Liver (tissue), 9 donors: ENCODE data around the gene DNAJC8. TPM values are rescaled to one million over a fixed set of nuclear protein-coding genes. Genes with fewer than 3 reads are reported as not detected.
A peak's percentile ranks its signal among the peaks of the same experiment; 100 is the strongest.

Experiments
- DNase-seq: peaks from one replicate; pipeline ENCODE4 v3.0.0-alpha.2; 2017; ENCODE audit warnings: low spot score
- H3K27ac ChIP-seq, 2 donors: one replicate each; pipeline ENCODE4 v1.7.0; 2013; ENCODE audit warnings: inconsistent platforms in 2 of 2, low read length in 2 of 2, control low read depth in 1 of 2, low read depth in 1 of 2, mild to moderate bottlenecking in 1 of 2
- H3K27me3 ChIP-seq, 4 donors: one replicate each; pipeline versions ENCODE4 v1.6.1 to v1.7.0; 2013; ENCODE audit warnings: low read length in 3 of 4, inconsistent platforms in 1 of 4, mild to moderate bottlenecking in 1 of 4, moderate library complexity in 1 of 4; ENCODE audit not compliant: control insufficient read depth in 4 of 4, insufficient read depth in 4 of 4
- H3K36me3 ChIP-seq, 4 donors: one replicate each; pipeline versions ENCODE4 v1.6.1 to v1.7.0; 2013; ENCODE audit warnings: low read length in 3 of 4, mild to moderate bottlenecking in 3 of 4, low read depth in 1 of 4, moderate library complexity in 1 of 4; ENCODE audit not compliant: control insufficient read depth in 4 of 4, insufficient read depth in 3 of 4
- H3K4me1 ChIP-seq, 4 donors: one replicate each; pipeline versions ENCODE4 v1.6.1 to v1.7.0; 2013; ENCODE audit warnings: low read length in 3 of 4, mild to moderate bottlenecking in 3 of 4, moderate library complexity in 1 of 4; ENCODE audit not compliant: control insufficient read depth in 4 of 4, insufficient read depth in 4 of 4
- H3K4me3 ChIP-seq, 3 donors: one replicate each; pipeline versions ENCODE4 v1.6.1 to v1.7.0; 2013; ENCODE audit warnings: low read length in 3 of 3, control low read depth in 1 of 3, low read depth in 1 of 3, mild to moderate bottlenecking in 1 of 3
- H3K9ac ChIP-seq, 2 donors: one replicate each; pipeline ENCODE4 v1.7.0; 2013; ENCODE audit warnings: low read length in 2 of 2, mild to moderate bottlenecking in 2 of 2, moderate library complexity in 2 of 2, control low read depth in 1 of 2, low read depth in 1 of 2
- H3K9me3 ChIP-seq, 4 donors: one replicate each; pipeline versions ENCODE4 v1.6.1 to v1.7.0; 2013; ENCODE audit warnings: low read length in 3 of 4; ENCODE audit not compliant: control insufficient read depth in 4 of 4
- EGR1 ChIP-seq, 2 donors: IDR thresholded peaks; 2 replicates each; pipeline ENCODE4 v1.6.1; 2016 to 2018; ENCODE audit warnings: antibody characterized with exemption in 2 of 2, low read depth in 2 of 2
- FOXA1 ChIP-seq: IDR thresholded peaks from 2 replicates; pipeline ENCODE4 v1.6.1; 2016; ENCODE audit warnings: antibody characterized with exemption
- HNF4A ChIP-seq, 2 donors: conservative IDR thresholded peaks; 2 replicates each; pipeline ENCODE4 v1.6.1; 2016; ENCODE audit warnings: antibody characterized with exemption in 2 of 2, mild to moderate bottlenecking in 2 of 2
- HNF4G ChIP-seq: IDR thresholded peaks from 2 replicates; pipeline ENCODE4 v1.6.1; 2016; ENCODE audit warnings: antibody characterized with exemption
- JUND ChIP-seq, 2 donors: IDR thresholded peaks; 2 replicates each; pipeline ENCODE4 v1.6.1; 2016; ENCODE audit warnings: antibody characterized with exemption in 2 of 2
- MAX ChIP-seq: IDR thresholded peaks from 2 replicates; pipeline ENCODE4 v1.6.1; 2016; ENCODE audit warnings: antibody characterized with exemption
- NR2F2 ChIP-seq: IDR thresholded peaks from 2 replicates; pipeline ENCODE4 v1.6.1; 2016; ENCODE audit warnings: antibody characterized with exemption
- RAD21 ChIP-seq, 2 donors: IDR thresholded peaks; 2 replicates each; pipeline ENCODE4 v1.6.1; 2016; ENCODE audit warnings: antibody characterized with exemption in 2 of 2, mild to moderate bottlenecking in 2 of 2
- RXRA ChIP-seq, 2 donors: IDR thresholded peaks; 2 replicates each; pipeline ENCODE4 v1.6.1; 2017 to 2018; ENCODE audit warnings: antibody characterized with exemption in 2 of 2, mild to moderate bottlenecking in 1 of 2
- SP1 ChIP-seq: IDR thresholded peaks from 2 replicates; pipeline ENCODE4 v1.6.1; 2018; ENCODE audit warnings: antibody characterized with exemption, mild to moderate bottlenecking
- TAF1 ChIP-seq: conservative IDR thresholded peaks from 2 replicates; pipeline ENCODE4 v1.6.1; 2016; ENCODE audit warnings: antibody characterized with exemption, mild to moderate bottlenecking
- YY1 ChIP-seq: IDR thresholded peaks from 2 replicates; pipeline ENCODE4 v1.6.1; 2016; ENCODE audit warnings: antibody characterized with exemption, mild to moderate bottlenecking
- WGBS: extraction: QIAGEN DNeasy Blood & Tissue Kit; methylation state at CpG from one replicate; pipeline ENCODE4 v1.1.7; 2013; 5-methylcytosine and 5-hydroxymethylcytosine counted together
- polyA plus RNA-seq, 2 donors: library from polyadenylated mRNA; stranded (reverse) in 1 of 2; unstranded in 1 of 2; fragments of 200-250 nt in 1 of 2; fragments of >200 nt in 1 of 2; fragmentation: Nextera tagmentation in 1 of 2; extraction: Ambion mirVana in 1 of 2; gene quantifications; one replicate each; pipeline versions ENCODE4 v1.2.1 to v1.2.3, GENCODE V29; 2013 to 2015
- total RNA-seq, 2 donors: library from RNA; depleted of rRNA; stranded (reverse); fragments of >200 nt; gene quantifications; one replicate each; pipeline ENCODE4 v1.2.3, GENCODE V29; 2014
- TF ChIP-seq, protein P1 (sequence below): IDR thresholded peaks from 2 replicates; pipeline ENCODE4 v1.6.1; 2016; ENCODE audit warnings: antibody characterized with exemption
- TF ChIP-seq, protein P2 (sequence below): fragments of 150-350 bp; IDR thresholded peaks from 2 replicates; pipeline ENCODE4 v1.5.1; 2017; ENCODE audit warnings: improper control_type of control experiment, low read depth, low read length; ENCODE audit not compliant: missing input control
- TF ChIP-seq, protein P3 (sequence below): IDR thresholded peaks from 2 replicates; pipeline ENCODE4 v1.6.1; 2016; ENCODE audit warnings: antibody characterized with exemption, mild to moderate bottlenecking
- TF ChIP-seq, protein P4 (sequence below): IDR thresholded peaks from 2 replicates; pipeline ENCODE4 v1.6.1; 2016; ENCODE audit warnings: antibody characterized with exemption
- donor health status: healthy.
- donor health status: healthy.
- donor health status: healthy.
- donor health status: healthy.
- donor health status: healthy.

Gene DNAJC8
- total and polyA plus RNA-seq, 4 donors: 14.9 to 38.6 (median 25.2) TPM

DNA sequence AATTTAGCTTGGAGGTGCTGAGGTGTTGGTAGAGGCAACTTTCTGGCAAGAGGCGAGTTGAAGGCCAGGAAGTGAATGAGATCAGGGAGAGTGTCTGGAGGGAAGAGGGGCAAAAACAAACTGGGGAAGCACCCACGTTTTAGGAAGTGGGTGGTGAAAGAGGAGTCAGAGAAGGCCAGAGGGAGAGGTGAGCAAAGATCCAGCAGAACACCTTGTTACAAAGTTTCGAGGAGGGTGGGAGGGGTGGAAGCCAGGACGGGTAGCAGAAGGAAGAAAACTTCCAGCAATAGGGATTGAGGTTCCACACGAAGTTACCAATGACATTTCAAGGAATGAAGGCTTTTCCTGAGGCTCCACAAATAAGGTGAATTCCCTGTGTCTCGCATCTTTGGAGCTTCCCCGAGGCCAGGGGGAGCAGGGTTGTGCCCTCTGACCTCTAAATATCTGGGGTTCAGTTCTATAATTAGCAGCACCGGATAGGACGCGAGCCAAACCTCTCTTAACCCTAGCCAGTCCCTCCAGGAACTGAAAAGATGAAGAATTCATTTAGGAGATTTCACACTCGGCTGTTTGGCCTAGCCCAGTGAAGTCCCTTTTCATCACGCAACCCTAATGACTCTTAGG lies 25.9 kb upstream of the DNAJC8 start:
- TF ChIP-seq NR2F2 (peak; percentile 85), SP1 (no peak), YY1 (no peak), FOXA1 (no peak), MAX (no peak)
- TF ChIP-seq, protein P1, sequence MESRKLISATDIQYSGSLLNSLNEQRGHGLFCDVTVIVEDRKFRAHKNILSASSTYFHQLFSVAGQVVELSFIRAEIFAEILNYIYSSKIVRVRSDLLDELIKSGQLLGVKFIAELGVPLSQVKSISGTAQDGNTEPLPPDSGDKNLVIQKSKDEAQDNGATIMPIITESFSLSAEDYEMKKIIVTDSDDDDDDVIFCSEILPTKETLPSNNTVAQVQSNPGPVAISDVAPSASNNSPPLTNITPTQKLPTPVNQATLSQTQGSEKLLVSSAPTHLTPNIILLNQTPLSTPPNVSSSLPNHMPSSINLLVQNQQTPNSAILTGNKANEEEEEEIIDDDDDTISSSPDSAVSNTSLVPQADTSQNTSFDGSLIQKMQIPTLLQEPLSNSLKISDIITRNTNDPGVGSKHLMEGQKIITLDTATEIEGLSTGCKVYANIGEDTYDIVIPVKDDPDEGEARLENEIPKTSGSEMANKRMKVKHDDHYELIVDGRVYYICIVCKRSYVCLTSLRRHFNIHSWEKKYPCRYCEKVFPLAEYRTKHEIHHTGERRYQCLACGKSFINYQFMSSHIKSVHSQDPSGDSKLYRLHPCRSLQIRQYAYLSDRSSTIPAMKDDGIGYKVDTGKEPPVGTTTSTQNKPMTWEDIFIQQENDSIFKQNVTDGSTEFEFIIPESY: no peak
- H3K36me3 ChIP-seq: no peaks in the 10 kb centered on the region
- H3K9me3 ChIP-seq: no peaks in the 10 kb centered on the region
- no peak for DNase-seq
- H3K4me3 ChIP-seq: no peak overlapping the region
- peaks cover 0 to 33% (median 24%) of the 10 kb centered on the region in 4 donors for H3K4me1 ChIP-seq
- H3K27ac ChIP-seq: peak overlapping the region; percentile 69 to 85
- peak overlapping the region in 1 of 2 donors; percentile 42 for H3K9ac ChIP-seq
- no peaks in the 10 kb centered on the region for H3K27me3 ChIP-seq
- WGBS: 17% methylated on average over 12 of the region's 12 CpGs

DNA sequence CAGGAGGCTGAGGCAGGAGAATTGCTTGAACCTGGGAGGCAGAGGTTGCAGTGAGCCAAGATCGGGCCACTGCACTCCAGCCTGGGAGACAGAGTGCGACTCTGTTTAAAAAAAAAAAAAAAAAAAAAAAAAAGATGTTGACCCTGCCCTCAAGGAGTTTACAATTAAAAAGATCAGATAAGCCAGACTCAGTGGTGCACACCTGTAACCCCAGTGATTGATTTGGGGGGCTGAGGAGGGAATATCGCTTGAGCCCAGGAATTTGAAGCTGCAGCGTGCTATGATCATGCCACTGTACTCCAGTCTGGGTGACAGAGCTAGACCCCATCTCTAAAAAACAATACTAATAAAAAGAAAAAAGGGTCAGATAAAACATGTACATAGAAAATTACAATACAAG lies 24.9 kb upstream of the DNAJC8 start:
- peaks cover 0 to 23% (median 14%) of the 10 kb centered on the region in 4 donors for H3K4me1 ChIP-seq
- no peak overlapping the region for H3K9ac ChIP-seq
- TF ChIP-seq HNF4G (no peak), RAD21 (IDR thresholded peaks at IDR 0.05) (no peak), RXRA (IDR thresholded peaks at IDR 0.05) (no peak)
- TF ChIP-seq, protein P1: no peak
- 100% methylated on average over 4 of the region's 4 CpGs for WGBS
- H3K27me3 ChIP-seq: no peaks in the 10 kb centered on the region
- no peaks in the 10 kb centered on the region for H3K36me3 ChIP-seq
- DNase-seq: no peak
- no peaks in the 10 kb centered on the region for H3K9me3 ChIP-seq
- no peak overlapping the region for H3K27ac ChIP-seq
- no peak overlapping the region for H3K4me3 ChIP-seq

GRCh38 chr1:28256197-28256827 lies 23.5 kb upstream of the DNAJC8 start:
- WGBS: 86% methylated on average over 6 of the region's 6 CpGs
- Histone ChIP-seq H3K27ac (no peak overlapping the region), H3K4me3 (no peak overlapping the region), H3K36me3 (no peaks in the 10 kb centered on the region), H3K9ac (no peak overlapping the region), H3K4me1 (peaks cover 0 to 28% (median 16%) of the 10 kb centered on the region in 4 donors), H3K9me3 (no peaks in the 10 kb centered on the region), H3K27me3 (no peaks in the 10 kb centered on the region)
- no peak for DNase-seq
- TF ChIP-seq, protein P2, sequence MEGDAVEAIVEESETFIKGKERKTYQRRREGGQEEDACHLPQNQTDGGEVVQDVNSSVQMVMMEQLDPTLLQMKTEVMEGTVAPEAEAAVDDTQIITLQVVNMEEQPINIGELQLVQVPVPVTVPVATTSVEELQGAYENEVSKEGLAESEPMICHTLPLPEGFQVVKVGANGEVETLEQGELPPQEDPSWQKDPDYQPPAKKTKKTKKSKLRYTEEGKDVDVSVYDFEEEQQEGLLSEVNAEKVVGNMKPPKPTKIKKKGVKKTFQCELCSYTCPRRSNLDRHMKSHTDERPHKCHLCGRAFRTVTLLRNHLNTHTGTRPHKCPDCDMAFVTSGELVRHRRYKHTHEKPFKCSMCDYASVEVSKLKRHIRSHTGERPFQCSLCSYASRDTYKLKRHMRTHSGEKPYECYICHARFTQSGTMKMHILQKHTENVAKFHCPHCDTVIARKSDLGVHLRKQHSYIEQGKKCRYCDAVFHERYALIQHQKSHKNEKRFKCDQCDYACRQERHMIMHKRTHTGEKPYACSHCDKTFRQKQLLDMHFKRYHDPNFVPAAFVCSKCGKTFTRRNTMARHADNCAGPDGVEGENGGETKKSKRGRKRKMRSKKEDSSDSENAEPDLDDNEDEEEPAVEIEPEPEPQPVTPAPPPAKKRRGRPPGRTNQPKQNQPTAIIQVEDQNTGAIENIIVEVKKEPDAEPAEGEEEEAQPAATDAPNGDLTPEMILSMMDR: no peak
- TF ChIP-seq, protein P3, sequence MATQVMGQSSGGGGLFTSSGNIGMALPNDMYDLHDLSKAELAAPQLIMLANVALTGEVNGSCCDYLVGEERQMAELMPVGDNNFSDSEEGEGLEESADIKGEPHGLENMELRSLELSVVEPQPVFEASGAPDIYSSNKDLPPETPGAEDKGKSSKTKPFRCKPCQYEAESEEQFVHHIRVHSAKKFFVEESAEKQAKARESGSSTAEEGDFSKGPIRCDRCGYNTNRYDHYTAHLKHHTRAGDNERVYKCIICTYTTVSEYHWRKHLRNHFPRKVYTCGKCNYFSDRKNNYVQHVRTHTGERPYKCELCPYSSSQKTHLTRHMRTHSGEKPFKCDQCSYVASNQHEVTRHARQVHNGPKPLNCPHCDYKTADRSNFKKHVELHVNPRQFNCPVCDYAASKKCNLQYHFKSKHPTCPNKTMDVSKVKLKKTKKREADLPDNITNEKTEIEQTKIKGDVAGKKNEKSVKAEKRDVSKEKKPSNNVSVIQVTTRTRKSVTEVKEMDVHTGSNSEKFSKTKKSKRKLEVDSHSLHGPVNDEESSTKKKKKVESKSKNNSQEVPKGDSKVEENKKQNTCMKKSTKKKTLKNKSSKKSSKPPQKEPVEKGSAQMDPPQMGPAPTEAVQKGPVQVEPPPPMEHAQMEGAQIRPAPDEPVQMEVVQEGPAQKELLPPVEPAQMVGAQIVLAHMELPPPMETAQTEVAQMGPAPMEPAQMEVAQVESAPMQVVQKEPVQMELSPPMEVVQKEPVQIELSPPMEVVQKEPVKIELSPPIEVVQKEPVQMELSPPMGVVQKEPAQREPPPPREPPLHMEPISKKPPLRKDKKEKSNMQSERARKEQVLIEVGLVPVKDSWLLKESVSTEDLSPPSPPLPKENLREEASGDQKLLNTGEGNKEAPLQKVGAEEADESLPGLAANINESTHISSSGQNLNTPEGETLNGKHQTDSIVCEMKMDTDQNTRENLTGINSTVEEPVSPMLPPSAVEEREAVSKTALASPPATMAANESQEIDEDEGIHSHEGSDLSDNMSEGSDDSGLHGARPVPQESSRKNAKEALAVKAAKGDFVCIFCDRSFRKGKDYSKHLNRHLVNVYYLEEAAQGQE: no peak
- no peak for TF ChIP-seq NR2F2
- no peak for TF ChIP-seq EGR1 (IDR thresholded peaks at IDR 0.05; ENCODE audit: low read depth in 2 of 2)
- TF ChIP-seq JUND (IDR thresholded peaks at IDR 0.05): no peak
- TF ChIP-seq HNF4G: no peak
- TF ChIP-seq YY1: no peak
- no peak for TF ChIP-seq MAX
- no peak for TF ChIP-seq HNF4A (conservative IDR thresholded peaks at IDR 0.05)
- TF ChIP-seq TAF1: no peak
- TF ChIP-seq, protein P4, sequence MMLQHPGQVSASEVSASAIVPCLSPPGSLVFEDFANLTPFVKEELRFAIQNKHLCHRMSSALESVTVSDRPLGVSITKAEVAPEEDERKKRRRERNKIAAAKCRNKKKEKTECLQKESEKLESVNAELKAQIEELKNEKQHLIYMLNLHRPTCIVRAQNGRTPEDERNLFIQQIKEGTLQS: no peak
